ENCODE data around the gene NFYC.

GRCh38 chr1:40736085-40736531 lies 44.6 kb downstream of the NFYC start:
- TF ChIP-seq SP1 (IDR thresholded peaks at IDR 0.05; ENCODE audit: low read depth) = no peak
- TF ChIP-seq, protein P1, sequence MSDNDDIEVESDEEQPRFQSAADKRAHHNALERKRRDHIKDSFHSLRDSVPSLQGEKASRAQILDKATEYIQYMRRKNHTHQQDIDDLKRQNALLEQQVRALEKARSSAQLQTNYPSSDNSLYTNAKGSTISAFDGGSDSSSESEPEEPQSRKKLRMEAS (IDR thresholded peaks at IDR 0.05) = no peak
- TF ChIP-seq CTCF (IDR thresholded peaks at IDR 0.05 in 2 of 3, conservative IDR thresholded peaks at IDR 0.05 in 1 of 3; ENCODE audit: borderline replicate concordance in 1 of 3, insufficient read depth in 1 of 3, low read depth in 2 of 3, low read length in 2 of 3) = no peak
- no peak for TF ChIP-seq YY1 (IDR thresholded peaks at IDR 0.05; ENCODE audit: extremely low read depth, insufficient replicate concordance, low read depth, low read length)
- TF ChIP-seq POLR2A (IDR thresholded peaks at IDR 0.05; ENCODE audit: borderline replicate concordance, extremely low read depth, insufficient read depth, insufficient read length) = no peak
- TF ChIP-seq TCF7L2 (IDR thresholded peaks at IDR 0.05; ENCODE audit: borderline replicate concordance, extremely low read depth, insufficient read depth, insufficient read length) = no peak
- TF ChIP-seq, protein P2, sequence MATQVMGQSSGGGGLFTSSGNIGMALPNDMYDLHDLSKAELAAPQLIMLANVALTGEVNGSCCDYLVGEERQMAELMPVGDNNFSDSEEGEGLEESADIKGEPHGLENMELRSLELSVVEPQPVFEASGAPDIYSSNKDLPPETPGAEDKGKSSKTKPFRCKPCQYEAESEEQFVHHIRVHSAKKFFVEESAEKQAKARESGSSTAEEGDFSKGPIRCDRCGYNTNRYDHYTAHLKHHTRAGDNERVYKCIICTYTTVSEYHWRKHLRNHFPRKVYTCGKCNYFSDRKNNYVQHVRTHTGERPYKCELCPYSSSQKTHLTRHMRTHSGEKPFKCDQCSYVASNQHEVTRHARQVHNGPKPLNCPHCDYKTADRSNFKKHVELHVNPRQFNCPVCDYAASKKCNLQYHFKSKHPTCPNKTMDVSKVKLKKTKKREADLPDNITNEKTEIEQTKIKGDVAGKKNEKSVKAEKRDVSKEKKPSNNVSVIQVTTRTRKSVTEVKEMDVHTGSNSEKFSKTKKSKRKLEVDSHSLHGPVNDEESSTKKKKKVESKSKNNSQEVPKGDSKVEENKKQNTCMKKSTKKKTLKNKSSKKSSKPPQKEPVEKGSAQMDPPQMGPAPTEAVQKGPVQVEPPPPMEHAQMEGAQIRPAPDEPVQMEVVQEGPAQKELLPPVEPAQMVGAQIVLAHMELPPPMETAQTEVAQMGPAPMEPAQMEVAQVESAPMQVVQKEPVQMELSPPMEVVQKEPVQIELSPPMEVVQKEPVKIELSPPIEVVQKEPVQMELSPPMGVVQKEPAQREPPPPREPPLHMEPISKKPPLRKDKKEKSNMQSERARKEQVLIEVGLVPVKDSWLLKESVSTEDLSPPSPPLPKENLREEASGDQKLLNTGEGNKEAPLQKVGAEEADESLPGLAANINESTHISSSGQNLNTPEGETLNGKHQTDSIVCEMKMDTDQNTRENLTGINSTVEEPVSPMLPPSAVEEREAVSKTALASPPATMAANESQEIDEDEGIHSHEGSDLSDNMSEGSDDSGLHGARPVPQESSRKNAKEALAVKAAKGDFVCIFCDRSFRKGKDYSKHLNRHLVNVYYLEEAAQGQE (IDR thresholded peaks at IDR 0.05; ENCODE audit: low read depth) = no peak
- no peak for TF ChIP-seq RAD21 (IDR thresholded peaks at IDR 0.05; ENCODE audit: low read depth)
- TF ChIP-seq ZNF274 (IDR thresholded peaks at IDR 0.05; ENCODE audit: low read depth, low read length) = no peak
- no peak for TF ChIP-seq EZH2phosphoT487 (IDR thresholded peaks at IDR 0.05; ENCODE audit: borderline replicate concordance)
